GM19468 (cell line): ENCODE results near the gene SSU72.

ENCODE experiments used
- ATAC-seq: cut with Tn5 transposase; IDR thresholded peaks from one replicate; pipeline ENCODE4 v1.9.1; 2021; ENCODE audit warnings: mild to moderate bottlenecking, moderate library complexity, moderate number of reproducible peaks; ENCODE audit not compliant: unreplicated experiment; ENCODE audit errors: extremely low read depth

The SSU72 gene

GRCh38 chr1:1547011-1547410 lies 27.7 kb downstream of the SSU72 start:
- ATAC-seq: no peak

- no peak for ATAC-seq
Observed at GRCh38 chr1:1545946-1546737, 28.5 kb downstream of the SSU72 start.

- no peak for ATAC-seq
Observed at GRCh38 chr1:1544544-1544943, 30.1 kb downstream of the SSU72 start.

GRCh38 chr1:1543706-1544099 lies 31.0 kb downstream of the SSU72 start:
- no peak for ATAC-seq

GRCh38 chr1:1542766-1543705 lies 31.6 kb downstream of the SSU72 start:
- ATAC-seq: no peak

- no peak for ATAC-seq
Observed at GRCh38 chr1:1541956-1542765, 32.5 kb downstream of the SSU72 start.

GRCh38 chr1:1540818-1541628 lies 33.6 kb downstream of the SSU72 start:
- no peak for ATAC-seq

- no peak for ATAC-seq
Observed at GRCh38 chr1:1540090-1540817, 34.4 kb downstream of the SSU72 start, which contains the start of gene TMEM240. TMEM240 (minus strand) TSS chr1:1540624; CDS start chr1:1540346, 278 bp downstream.

GRCh38 chr1:1539310-1540089 lies 35.2 kb downstream of the SSU72 start:
- ATAC-seq: no peak

GRCh38 chr1:1538989-1539309 lies 35.7 kb downstream of the SSU72 start:
- no peak for ATAC-seq

- no peak for ATAC-seq
Observed at GRCh38 chr1:1538334-1538733, 36.3 kb downstream of the SSU72 start.

- no peak for ATAC-seq
Observed at GRCh38 chr1:1537626-1538250, 36.9 kb downstream of the SSU72 start.

GRCh38 chr1:1536938-1537546 lies 37.6 kb downstream of the SSU72 start:
- no peak for ATAC-seq

- ATAC-seq: no peak
Observed at GRCh38 chr1:1536019-1536937, 38.4 kb downstream of the SSU72 start.

- no peak for ATAC-seq
Observed at GRCh38 chr1:1535201-1536018, 39.3 kb downstream of the SSU72 start.
